Astrocyte (in vitro differentiated cells and primary cell): ENCODE data around the gene EDIL3. TPM values are rescaled to one million over a fixed set of nuclear protein-coding genes. Genes with fewer than 3 reads are reported as not detected.
A peak's percentile ranks its signal among the peaks of the same experiment; 100 is the strongest.
"Not testable (repeated sequence)": the region's sequence is repeated elsewhere in the genome, so short reads cannot be mapped to it uniquely, and the experiment has no call there.

Experiments
- DNase-seq: peaks from one replicate; pipeline ENCODE4 v3.0.0-alpha.2; 2010; ENCODE audit warnings: low read depth
- FAIRE-seq: peaks from 2 replicates; lab custom pipeline; 2011; peaks lifted over from hg19 to GRCh38; lab: Jason Lieb, UNC
- H2AFZ ChIP-seq: 2 replicates; pipeline ENCODE4 v1.6.0; 2012; ENCODE audit warnings: low read depth, low read length, inconsistent platforms
- H3K27ac ChIP-seq: 2 replicates; pipeline ENCODE4 v1.5.1; 2011; ENCODE audit warnings: low read depth, low read length, inconsistent platforms
- H3K27me3 ChIP-seq: 2 replicates; pipeline ENCODE4 v1.6.0; 2011; ENCODE audit warnings: low read length, inconsistent platforms; ENCODE audit not compliant: insufficient read depth
- H3K36me3 ChIP-seq: 2 replicates; pipeline ENCODE4 v1.5.1; 2011; ENCODE audit warnings: low read length, inconsistent platforms; ENCODE audit not compliant: insufficient read depth
- H3K4me1 ChIP-seq: 2 replicates; pipeline ENCODE4 v1.5.1; 2011; ENCODE audit warnings: low read length, inconsistent platforms; ENCODE audit not compliant: insufficient read depth
- H3K4me2 ChIP-seq: 2 replicates; pipeline ENCODE4 v1.6.0; 2012; ENCODE audit warnings: low read length, inconsistent platforms
- H3K4me3 ChIP-seq: 2 replicates; pipeline ENCODE4 v1.5.1; 2011; ENCODE audit warnings: low read depth, mild to moderate bottlenecking, low read length, inconsistent platforms; ENCODE audit not compliant: insufficient read depth
- H3K79me2 ChIP-seq: 2 replicates; pipeline ENCODE4 v1.6.0; 2012; ENCODE audit warnings: mild to moderate bottlenecking, low read length, inconsistent platforms; ENCODE audit not compliant: insufficient read depth
- H3K9ac ChIP-seq: 2 replicates; pipeline ENCODE4 v1.6.0; 2012; ENCODE audit warnings: mild to moderate bottlenecking, low read length, inconsistent platforms
- H3K9me3 ChIP-seq: 2 replicates; pipeline ENCODE4 v1.5.1; 2012; ENCODE audit warnings: low read depth, mild to moderate bottlenecking, low read length, inconsistent platforms; ENCODE audit not compliant: insufficient read depth
- H4K20me1 ChIP-seq: 2 replicates; pipeline ENCODE4 v1.6.0; 2012; ENCODE audit warnings: low read length, inconsistent platforms; ENCODE audit not compliant: insufficient read depth
- H3K27ac Mint-ChIP-seq: one replicate; pipeline ENCODE4 v1.8.0; 2021; ENCODE audit warnings: mild to moderate bottlenecking, mixed read lengths; ENCODE audit not compliant: unreplicated experiment
- H3K27me3 Mint-ChIP-seq: one replicate; pipeline ENCODE4 v1.8.0; 2021; ENCODE audit warnings: low read depth, mixed read lengths; ENCODE audit not compliant: unreplicated experiment
- H3K36me3 Mint-ChIP-seq: one replicate; pipeline ENCODE4 v1.8.0; 2021; ENCODE audit warnings: low read depth, mixed read lengths; ENCODE audit not compliant: unreplicated experiment
- H3K4me1 Mint-ChIP-seq: one replicate; pipeline ENCODE4 v1.8.0; 2021; ENCODE audit warnings: low read depth, mixed read lengths; ENCODE audit not compliant: unreplicated experiment
- H3K4me3 Mint-ChIP-seq: one replicate; pipeline ENCODE4 v1.8.0; 2021; ENCODE audit warnings: mild to moderate bottlenecking, moderate library complexity, mixed read lengths; ENCODE audit not compliant: unreplicated experiment
- H3K9me3 Mint-ChIP-seq: one replicate; pipeline ENCODE4 v1.8.0; 2021; ENCODE audit warnings: mild to moderate bottlenecking, mixed read lengths; ENCODE audit not compliant: unreplicated experiment
- EZH2 ChIP-seq: IDR thresholded peaks from 2 replicates; pipeline ENCODE4 v1.6.1; 2012; ENCODE audit warnings: mild to moderate bottlenecking, low read length, inconsistent platforms; ENCODE audit not compliant: insufficient read depth
- total RNA-seq: library from RNA; stranded (reverse); gene quantifications from 2 replicates; pipeline ENCODE4 v1.2.1, GENCODE V29; 2021
- TF ChIP-seq, protein P1 (sequence below): IDR thresholded peaks from 2 replicates; pipeline ENCODE4 v1.5.1; 2011; ENCODE audit warnings: low read depth, mild to moderate bottlenecking, inconsistent platforms, low read length, moderate library complexity; ENCODE audit not compliant: insufficient read depth

EDIL3 gene
- total RNA-seq, 1 donor from 2014 or later = 226 TPM

- Histone ChIP-seq H3K27me3 (no peaks in the 10 kb centered on the region), H3K79me2 (no peaks in the 10 kb centered on the region), H3K27ac (no peak overlapping the region), H2AFZ (no peak overlapping the region), H4K20me1 (peaks cover 3% of the 10 kb centered on the region), H3K4me2 (no peak overlapping the region), H3K4me3 (no peak overlapping the region), H3K4me1 (peaks cover 8% of the 10 kb centered on the region), H3K9ac (no peak overlapping the region), H3K9me3 (no peaks in the 10 kb centered on the region), H3K36me3 (no peaks in the 10 kb centered on the region)
- FAIRE-seq (no peak), DNase-seq (no peak)
- Mint-ChIP-seq H3K27me3 (no peaks in the 10 kb centered on the region), H3K9me3 (no peaks in the 10 kb centered on the region), H3K4me3 (no peak overlapping the region), H3K27ac (no peak overlapping the region), H3K36me3 (peaks cover 6% of the 10 kb centered on the region), H3K4me1 (peaks cover 3% of the 10 kb centered on the region)
- TF ChIP-seq EZH2 = no peak
- TF ChIP-seq, protein P1, sequence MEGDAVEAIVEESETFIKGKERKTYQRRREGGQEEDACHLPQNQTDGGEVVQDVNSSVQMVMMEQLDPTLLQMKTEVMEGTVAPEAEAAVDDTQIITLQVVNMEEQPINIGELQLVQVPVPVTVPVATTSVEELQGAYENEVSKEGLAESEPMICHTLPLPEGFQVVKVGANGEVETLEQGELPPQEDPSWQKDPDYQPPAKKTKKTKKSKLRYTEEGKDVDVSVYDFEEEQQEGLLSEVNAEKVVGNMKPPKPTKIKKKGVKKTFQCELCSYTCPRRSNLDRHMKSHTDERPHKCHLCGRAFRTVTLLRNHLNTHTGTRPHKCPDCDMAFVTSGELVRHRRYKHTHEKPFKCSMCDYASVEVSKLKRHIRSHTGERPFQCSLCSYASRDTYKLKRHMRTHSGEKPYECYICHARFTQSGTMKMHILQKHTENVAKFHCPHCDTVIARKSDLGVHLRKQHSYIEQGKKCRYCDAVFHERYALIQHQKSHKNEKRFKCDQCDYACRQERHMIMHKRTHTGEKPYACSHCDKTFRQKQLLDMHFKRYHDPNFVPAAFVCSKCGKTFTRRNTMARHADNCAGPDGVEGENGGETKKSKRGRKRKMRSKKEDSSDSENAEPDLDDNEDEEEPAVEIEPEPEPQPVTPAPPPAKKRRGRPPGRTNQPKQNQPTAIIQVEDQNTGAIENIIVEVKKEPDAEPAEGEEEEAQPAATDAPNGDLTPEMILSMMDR = no peak
Measured at GRCh38 chr5:84036842-84037241, 347.8 kb downstream of the EDIL3 start.

DNA sequence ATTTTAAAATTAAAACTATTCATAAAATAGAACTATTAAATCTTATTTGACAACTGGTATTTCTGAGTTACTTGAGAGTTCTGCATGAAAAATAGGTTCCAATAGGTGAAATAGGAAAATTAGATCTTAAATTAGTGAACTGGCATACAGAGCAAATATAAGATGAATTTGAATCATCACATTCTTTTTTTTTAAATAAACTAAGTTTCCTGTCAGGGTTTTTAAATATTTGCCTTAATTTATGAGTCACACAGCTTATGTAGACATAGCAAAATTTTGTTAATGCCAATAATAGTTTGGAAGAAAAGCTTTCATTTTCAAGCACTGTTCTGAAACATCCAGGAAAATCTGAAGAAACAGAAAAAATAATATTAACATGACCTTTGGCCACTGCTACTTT, 352.4 kb downstream of the EDIL3 start:
- Histone ChIP-seq H2AFZ (no peak overlapping the region), H3K4me2 (peak overlapping the region; percentile 34), H3K27ac (peak overlapping the region; percentile 21), H3K36me3 (no peaks in the 10 kb centered on the region), H3K79me2 (no peaks in the 10 kb centered on the region), H3K27me3 (no peaks in the 10 kb centered on the region), H3K4me3 (no peak overlapping the region), H3K9ac (no peak overlapping the region), H3K9me3 (no peaks in the 10 kb centered on the region), H3K4me1 (peaks cover 19% of the 10 kb centered on the region), H4K20me1 (peaks cover 3% of the 10 kb centered on the region)
- Mint-ChIP-seq H3K4me3 (no peak overlapping the region), H3K4me1 (peaks cover 14% of the 10 kb centered on the region), H3K27me3 (no peaks in the 10 kb centered on the region), H3K9me3 (peaks cover 5% of the 10 kb centered on the region), H3K27ac (no peak overlapping the region), H3K36me3 (peaks cover 14% of the 10 kb centered on the region)
- peak; percentile 53 for DNase-seq
- no peak for FAIRE-seq
- TF ChIP-seq, protein P1 = no peak
- TF ChIP-seq EZH2 = no peak

DNA sequence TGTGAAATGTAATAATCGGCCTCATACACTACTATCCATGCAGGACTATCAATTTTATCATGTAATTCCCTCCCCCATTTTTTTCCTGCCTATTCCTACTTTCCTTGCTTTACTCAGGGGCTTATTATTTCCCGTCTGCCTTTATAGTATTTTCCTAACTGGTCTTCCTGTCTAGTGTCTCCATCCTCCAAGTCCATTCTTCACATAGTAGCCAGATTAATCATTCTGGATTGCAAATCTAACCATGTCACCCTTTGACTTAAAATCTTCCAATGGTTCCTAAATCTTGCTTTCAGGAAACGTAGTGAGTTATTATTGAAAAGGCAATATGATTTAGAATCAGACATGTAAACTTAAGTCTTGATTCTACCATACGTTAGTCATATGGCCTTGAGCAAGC, 356.6 kb downstream of the EDIL3 start:
- peaks cover 5% of the 10 kb centered on the region for H3K9me3 Mint-ChIP-seq
- Histone ChIP-seq H3K4me1 (peaks cover 19% of the 10 kb centered on the region), H3K36me3 (no peaks in the 10 kb centered on the region), H2AFZ (no peak overlapping the region), H3K4me3 (no peak overlapping the region), H4K20me1 (no peaks in the 10 kb centered on the region), H3K4me2 (peak overlapping the region; percentile 67), H3K9me3 (no peaks in the 10 kb centered on the region), H3K79me2 (no peaks in the 10 kb centered on the region), H3K9ac (no peak overlapping the region), H3K27me3 (no peaks in the 10 kb centered on the region), H3K27ac (peak overlapping the region; percentile 69)
- FAIRE-seq (peak; percentile 26), DNase-seq (peak; percentile 79)
- TF ChIP-seq, protein P1 = no peak
- TF ChIP-seq EZH2 = no peak
- peaks cover 13% of the 10 kb centered on the region for H3K36me3 Mint-ChIP-seq
- peaks cover 16% of the 10 kb centered on the region for H3K4me1 Mint-ChIP-seq
- no peaks in the 10 kb centered on the region for H3K27me3 Mint-ChIP-seq
- H3K4me3 Mint-ChIP-seq = peak overlapping the region; percentile 28
- peak overlapping the region; percentile 90 for H3K27ac Mint-ChIP-seq

- not testable (repeated sequence) for H3K4me1 ChIP-seq, H2AFZ ChIP-seq, H3K27ac ChIP-seq, H3K27me3 Mint-ChIP-seq, H4K20me1 ChIP-seq, H3K4me3 ChIP-seq, H3K79me2 ChIP-seq, H3K4me3 Mint-ChIP-seq, H3K9ac ChIP-seq, H3K36me3 ChIP-seq, H3K9me3 ChIP-seq, H3K27ac Mint-ChIP-seq, H3K9me3 Mint-ChIP-seq, H3K4me2 ChIP-seq, H3K36me3 Mint-ChIP-seq, DNase-seq, H3K27me3 ChIP-seq, FAIRE-seq
- peaks cover 12% of the 10 kb centered on the region for H3K4me1 Mint-ChIP-seq
Measured at GRCh38 chr5:84018521-84018920, 366.2 kb downstream of the EDIL3 start.
